Non-pigmented ciliary epithelial cell (primary cell): ENCODE data around the gene MRPL10.

Source experiments
- DNase-seq: peaks from one replicate; pipeline ENCODE4 v3.0.0-alpha.2; 2010; ENCODE audit warnings: low read depth

MRPL10 gene

GRCh38 chr17:47839071-47839470 is 7.7 kb upstream of the MRPL10 start:
- DNase-seq: no peak

GRCh38 chr17:47838636-47839035 is 7.3 kb upstream of the MRPL10 start:
- no peak for DNase-seq

GRCh38 chr17:47837401-47838039 is 6.2 kb upstream of the MRPL10 start:
- no peak for DNase-seq

- no peak for DNase-seq
Measured at GRCh38 chr17:47836601-47837000, 5.3 kb upstream of the MRPL10 start.

GRCh38 chr17:47834756-47835155 is 3.4 kb upstream of the MRPL10 start:
- no peak for DNase-seq

GRCh38 chr17:47831934-47832327 is 590 bp upstream of the MRPL10 start:
- DNase-seq: no peak

DNA sequence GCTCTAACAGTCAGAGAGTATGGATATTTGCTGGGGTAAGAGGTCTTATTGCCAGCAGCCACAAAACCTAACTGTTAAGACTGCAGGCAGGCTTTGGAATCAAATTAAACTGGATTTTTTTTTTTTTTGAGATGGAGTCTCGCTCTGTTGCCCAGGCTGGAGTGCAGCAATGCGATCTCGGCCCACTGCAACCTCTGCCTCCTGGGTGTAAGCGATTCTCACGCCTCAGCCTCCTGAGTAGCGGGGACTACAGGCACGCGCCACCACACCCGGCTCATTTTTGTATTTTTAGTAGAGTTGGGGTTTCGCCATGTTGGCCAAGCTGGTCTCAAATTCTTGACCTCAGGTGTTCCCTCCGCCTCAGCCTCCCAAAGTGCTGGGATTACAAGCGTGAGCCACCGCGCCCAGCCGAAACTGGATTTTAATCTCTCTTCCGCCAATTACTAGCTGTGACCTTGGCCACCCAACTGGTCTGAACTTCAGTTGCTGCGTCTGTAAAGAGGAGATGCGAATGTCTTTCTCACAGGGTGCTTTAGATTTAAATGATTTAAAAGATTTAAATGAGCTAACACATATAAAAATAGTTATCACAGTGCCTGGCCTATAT is 842 bp downstream of the MRPL10 start:
- no peak for DNase-seq

- no peak for DNase-seq
Measured at GRCh38 chr17:47829870-47830269, 1.5 kb downstream of the MRPL10 start.

DNA sequence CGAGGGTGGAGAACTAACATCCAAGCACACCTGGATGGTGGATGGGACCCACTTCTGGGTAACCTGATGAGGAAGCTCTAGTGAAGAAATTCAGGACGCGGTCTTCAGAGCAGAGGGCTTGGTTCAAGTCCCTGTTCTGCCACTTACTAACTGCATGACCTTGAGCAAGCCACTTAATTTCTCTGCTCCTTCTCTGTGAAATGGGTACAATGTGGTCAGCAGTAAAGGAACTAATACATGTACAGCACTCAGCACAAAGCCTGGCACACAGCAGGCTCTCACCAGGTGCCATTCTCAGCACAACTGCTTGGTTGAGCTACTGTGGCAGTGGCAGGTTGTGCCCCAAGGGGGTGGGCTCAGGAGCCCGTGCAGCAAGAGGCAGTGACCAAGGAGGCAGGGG is 7.8 kb downstream of the MRPL10 start:
- DNase-seq: no peak

- DNase-seq: no peak
Measured at GRCh38 chr17:47822785-47823184, 8.6 kb downstream of the MRPL10 start.

- peak; percentile 44 for DNase-seq
Measured at GRCh38 chr17:47821424-47822391, 9.6 kb downstream of the MRPL10 start, which contains the start of gene OSBPL7. Gene OSBPL7, minus strand, starts transcription at chr17:47821794. Its CDS starts 1,516 bp downstream, at chr17:47820278.

GRCh38 chr17:47821031-47821423 is 10.3 kb downstream of the MRPL10 start:
- no peak for DNase-seq

DNA sequence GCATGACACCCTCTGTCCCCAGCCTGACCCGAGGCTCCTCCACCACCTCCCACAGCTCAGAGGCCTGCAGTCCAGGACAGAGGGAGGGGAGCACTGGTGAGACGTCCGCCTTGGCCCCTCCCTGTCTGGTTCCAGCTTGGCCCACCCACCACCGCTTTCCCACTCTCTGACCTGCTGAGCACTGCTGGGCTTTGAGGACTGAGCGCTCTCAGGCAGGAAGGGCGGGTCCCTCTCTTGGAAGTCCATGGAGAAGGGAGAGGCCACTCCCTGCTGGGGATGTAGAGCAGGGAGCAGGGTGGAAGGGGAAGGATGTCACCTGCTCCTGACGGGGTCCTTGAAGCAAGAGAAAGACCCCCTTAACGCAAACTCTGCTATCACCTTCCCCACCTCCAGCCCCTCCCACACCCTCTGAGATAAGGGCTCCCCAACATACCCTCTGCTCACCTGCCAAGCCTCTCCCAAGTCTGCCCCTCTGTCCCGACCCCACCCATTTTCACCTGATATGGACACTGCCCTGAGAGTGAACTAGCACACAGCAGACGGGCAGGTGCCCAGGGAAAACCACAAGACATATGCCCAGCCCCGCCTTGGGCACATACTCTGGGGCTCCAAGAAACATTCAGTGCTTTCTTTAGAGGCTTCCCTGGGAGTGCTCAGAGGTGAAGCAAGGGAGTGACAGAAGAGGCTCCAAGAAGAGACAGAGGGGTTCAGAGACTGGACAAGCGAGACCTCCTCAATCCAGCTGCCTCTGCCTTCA is 11.1 kb downstream of the MRPL10 start:
- DNase-seq: no peak

DNA sequence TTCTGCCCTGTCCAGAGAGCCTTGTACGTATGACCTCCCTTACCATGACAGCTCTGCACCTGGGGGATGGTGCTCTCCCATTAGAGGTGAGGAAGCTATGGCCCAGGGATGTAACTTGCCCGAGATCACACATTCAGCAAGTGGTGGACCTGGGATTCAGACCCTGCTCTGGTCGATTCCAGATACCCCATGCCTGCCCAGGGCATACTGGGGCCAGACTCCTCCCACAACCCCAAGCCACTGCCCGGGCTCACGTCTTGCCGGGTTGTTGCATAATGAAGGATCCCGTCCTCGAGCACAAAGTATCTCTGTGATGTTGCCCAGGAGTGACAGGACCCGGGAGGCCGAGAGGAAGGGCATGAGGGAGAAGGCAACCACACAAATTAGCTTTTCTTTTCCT is 11.9 kb downstream of the MRPL10 start:
- DNase-seq: no peak

DNA sequence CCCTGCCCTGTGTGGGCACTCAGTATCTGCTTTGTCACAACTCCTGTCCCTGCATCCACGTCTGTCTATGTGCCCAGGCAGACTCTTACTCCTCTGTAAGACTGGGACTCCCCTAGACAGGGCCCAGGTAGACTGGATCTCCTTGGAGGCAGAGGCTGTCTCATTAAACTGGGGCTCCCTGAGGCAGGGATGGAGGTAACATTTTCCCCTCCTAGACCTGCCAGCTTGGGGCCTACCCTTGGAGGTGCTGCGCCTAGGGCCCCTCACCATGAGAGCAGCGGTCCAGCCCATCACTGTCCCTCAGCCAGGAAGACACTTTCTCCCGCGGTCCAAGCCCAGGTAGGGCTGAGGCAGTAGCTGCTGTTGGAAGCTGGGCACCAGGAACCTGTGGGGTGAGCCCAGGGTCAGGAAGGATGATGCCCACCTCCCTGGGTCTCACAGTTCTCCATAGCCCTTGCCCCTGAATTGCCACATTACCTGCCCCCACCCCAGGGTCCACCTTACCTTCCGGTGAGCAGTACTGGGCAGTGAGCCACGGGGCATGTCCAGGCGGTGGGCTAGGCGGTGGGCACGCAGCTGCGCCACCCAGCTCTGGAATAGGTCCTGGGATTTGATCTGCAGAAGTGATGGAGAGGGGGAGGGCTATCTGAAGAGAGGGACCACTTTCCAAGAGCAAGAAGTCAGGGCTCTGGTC is 13.2 kb downstream of the MRPL10 start:
- DNase-seq: no peak

- DNase-seq: no peak
Measured at GRCh38 chr17:47816947-47817346, 14.4 kb downstream of the MRPL10 start.

GRCh38 chr17:47816111-47816735 is 15.1 kb downstream of the MRPL10 start:
- no peak for DNase-seq

DNA sequence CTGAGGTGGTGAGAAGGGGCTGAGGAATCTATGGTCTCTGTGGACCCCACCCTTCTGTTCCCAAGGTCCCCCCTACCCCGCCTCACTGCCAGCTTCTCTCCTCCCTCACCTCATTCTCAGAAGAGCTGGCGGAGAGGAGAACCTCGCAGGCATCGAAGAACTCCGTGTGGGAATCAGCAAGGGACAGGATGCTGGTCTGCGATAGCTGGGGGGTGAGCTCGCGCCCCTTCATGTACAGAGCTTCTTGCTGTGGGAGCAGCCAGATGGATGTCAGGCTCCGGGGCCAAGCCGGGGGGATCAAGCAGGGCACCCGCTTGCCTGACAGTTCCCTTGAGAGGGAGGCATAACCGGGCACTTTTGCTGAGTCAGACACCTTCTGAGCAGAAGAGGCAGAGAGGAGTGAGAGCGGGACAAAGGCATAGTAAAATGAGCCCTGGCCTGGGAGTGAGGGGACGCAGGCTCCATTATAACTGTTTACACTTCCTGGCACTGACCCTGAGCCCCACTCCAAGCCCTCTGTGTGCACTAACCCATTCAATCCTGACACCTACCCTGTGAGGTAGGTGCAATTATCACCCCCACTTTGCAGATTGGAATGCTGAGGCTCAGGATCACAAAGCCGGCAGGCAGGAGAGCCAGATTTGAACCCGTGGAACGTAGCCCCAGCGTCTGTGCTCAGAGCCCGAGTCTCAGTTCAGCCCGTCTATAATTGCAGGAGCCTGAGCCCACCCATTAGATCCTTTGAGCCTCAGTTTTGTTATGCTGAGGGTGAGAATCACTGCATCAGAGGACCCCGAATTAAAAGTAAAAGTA is 16.0 kb downstream of the MRPL10 start:
- DNase-seq: no peak

DNA sequence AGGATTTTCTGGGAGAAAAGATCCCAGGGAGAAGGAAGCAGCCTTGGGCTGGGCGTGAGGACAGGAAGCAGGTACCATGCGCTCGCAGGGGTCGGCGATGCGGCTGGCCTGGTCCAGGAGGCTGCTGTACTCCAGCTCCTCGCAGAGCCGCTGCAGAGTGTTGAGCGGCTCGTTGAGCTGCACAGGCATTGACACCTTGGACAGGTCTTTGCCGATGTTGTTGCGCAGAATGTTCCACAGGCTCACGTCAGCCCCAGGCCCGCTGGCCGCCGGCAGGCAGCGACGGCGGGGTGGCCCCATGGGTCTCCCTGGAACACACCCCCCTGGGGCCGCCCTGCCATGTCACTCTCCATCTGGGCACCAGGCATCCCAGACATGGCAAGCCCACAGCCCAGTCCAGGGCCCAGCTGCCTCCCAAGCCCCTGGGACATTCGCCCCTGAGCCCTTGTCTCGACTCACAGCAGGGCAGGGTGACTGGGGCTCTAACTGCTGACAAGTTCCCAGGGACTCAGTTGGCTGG is 17.8 kb downstream of the MRPL10 start:
- no peak for DNase-seq

DNA sequence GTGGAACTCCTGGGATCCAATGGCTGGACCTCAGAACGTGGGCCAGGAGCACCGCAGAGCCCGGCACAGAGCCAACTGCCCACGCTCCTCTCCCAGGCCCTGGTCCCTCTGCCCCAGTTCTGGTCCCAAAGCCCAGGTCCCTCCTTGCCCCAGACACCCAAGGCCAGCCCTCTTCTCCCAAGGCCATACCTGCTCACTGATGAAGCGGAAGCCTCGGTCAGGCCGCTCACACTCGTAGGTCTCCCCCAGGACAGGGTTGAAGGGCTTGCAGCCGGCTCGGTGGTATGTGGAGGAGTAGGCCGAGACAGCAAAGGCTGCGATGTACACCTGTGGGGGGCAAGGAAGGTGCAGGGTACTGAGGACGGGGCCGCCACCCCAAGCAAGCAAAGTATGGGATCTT is 18.3 kb downstream of the MRPL10 start:
- no peak for DNase-seq
